SK-N-SH (cell line): Measurements from ENCODE around the gene SUN2. TPM values are rescaled to one million over a fixed set of nuclear protein-coding genes. Genes with fewer than 3 reads are reported as not detected.

Source experiments
- CTCF ChIA-PET: fragments of 300-600, 350-600 bp; formaldehyde crosslinking; extraction: SDS; loops from one replicate; lab custom pipeline; 2021; lab: Yijun Ruan, JAX
- POLR2A ChIA-PET: fragments of 350-600 bp; sonication (Branson Sonifier 250); formaldehyde crosslinking; extraction: SDS; loops from one replicate; lab custom pipeline; 2020; ENCODE audit warnings: antibody characterized with exemption, inconsistent platforms; lab: Yijun Ruan, JAX
- DNase-seq: peaks from one replicate; pipeline ENCODE4 v3.0.0; 2012
- H2AFZ ChIP-seq: fragments of 200-600 bp; sonication (generic); 2 replicates; pipeline ENCODE4 v1.8.1; 2016; ENCODE audit warnings: antibody characterized with exemption, mild to moderate bottlenecking, low read depth
- H3F3A ChIP-seq: fragments of 200-600 bp; sonication (generic); replicated peaks from 2 replicates; pipeline ENCODE3; 2016; ENCODE audit warnings: antibody characterized with exemption, mild to moderate bottlenecking; ENCODE audit not compliant: insufficient read depth
- H3K27ac ChIP-seq, 2 experiments: fragments of 200-500 bp in 1 of 2; fragments of 200-600 bp in 1 of 2; sonication (Bioruptor generic) in 1 of 2; sonication (generic), shearing (Covaris generic) in 1 of 2; 2 replicates each; pipeline versions ENCODE4 v1.5.1 to v1.6.1; 2014 to 2016; ENCODE audit warnings: low read depth in 2 of 2, inconsistent platforms in 1 of 2, low read length in 1 of 2, mild to moderate bottlenecking in 1 of 2, mixed read lengths in 1 of 2
- H3K27me3 ChIP-seq: fragments of 200-600 bp; sonication (generic), shearing (Covaris generic); 2 replicates; pipeline ENCODE4 v1.6.1; 2016; ENCODE audit warnings: mixed run types; ENCODE audit not compliant: insufficient read depth
- H3K36me3 ChIP-seq, 2 experiments: fragments of 200-500 bp in 1 of 2; fragments of 200-600 bp in 1 of 2; sonication (Bioruptor generic) in 1 of 2; sonication (generic) in 1 of 2; replicated peaks in 1 of 2; 2 replicates each; pipeline versions ENCODE3 to v1.5.1; 2014 to 2016; ENCODE audit warnings: low read length in 1 of 2, mild to moderate bottlenecking in 1 of 2; ENCODE audit not compliant: insufficient read depth in 2 of 2, control insufficient read depth in 1 of 2
- H3K4me1 ChIP-seq, 2 experiments: fragments of 200-500 bp in 1 of 2; fragments of 200-600 bp in 1 of 2; sonication (Bioruptor generic) in 1 of 2; sonication (generic), shearing (Covaris generic) in 1 of 2; 2 replicates each; pipeline versions ENCODE4 v1.5.1 to v1.6.1; 2014 to 2016; ENCODE audit warnings: low read depth in 1 of 2, low read length in 1 of 2, mixed run types in 1 of 2; ENCODE audit not compliant: insufficient read depth in 2 of 2, control insufficient read depth in 1 of 2
- H3K4me2 ChIP-seq: fragments of 200-600 bp; sonication (generic), shearing (Covaris generic); 2 replicates; pipeline ENCODE4 v1.6.1; 2017; ENCODE audit warnings: mixed run types
- H3K4me3 ChIP-seq, 2 experiments: fragments of 200-500 bp in 1 of 2; fragments of 200-600 bp in 1 of 2; sonication (Bioruptor generic) in 1 of 2; sonication (generic), shearing (Covaris generic) in 1 of 2; 2 replicates each; pipeline versions ENCODE4 v1.5.1 to v1.8.1; 2014 to 2016; ENCODE audit warnings: low read depth in 2 of 2, inconsistent platforms in 1 of 2, low read length in 1 of 2, mild to moderate bottlenecking in 1 of 2, mixed read lengths in 1 of 2, moderate library complexity in 1 of 2
- H3K79me2 ChIP-seq: fragments of 200-600 bp; sonication (generic); 2 replicates; pipeline ENCODE4 v1.8.1; 2017; ENCODE audit warnings: mild to moderate bottlenecking; ENCODE audit not compliant: insufficient read depth
- H3K9ac ChIP-seq: fragments of 200-600 bp; sonication (generic); 2 replicates; pipeline ENCODE4 v1.6.1; 2017; ENCODE audit warnings: mixed run types
- H3K9me2 ChIP-seq: fragments of 200-600 bp; sonication (generic); 2 replicates; pipeline ENCODE4 v1.6.1; 2017; ENCODE audit warnings: mixed run types
- H3K9me3 ChIP-seq: fragments of 200-600 bp; sonication (generic); 2 replicates; pipeline ENCODE4 v1.6.1; 2017; ENCODE audit warnings: mixed run types, mild to moderate bottlenecking, moderate library complexity
- H4K20me1 ChIP-seq: fragments of 200-600 bp; sonication (generic); 2 replicates; pipeline ENCODE4 v1.6.1; 2017; ENCODE audit warnings: mild to moderate bottlenecking, mixed run types; ENCODE audit not compliant: insufficient read depth
- CHD2 ChIP-seq: fragments of 150-350 bp; IDR thresholded peaks from 2 replicates; pipeline ENCODE4 v1.6.1; 2018; ENCODE audit warnings: low read length; ENCODE audit not compliant: partially characterized antibody
- ELF1 ChIP-seq: IDR thresholded peaks from 2 replicates; pipeline ENCODE4 v1.4.0; 2012
- EP300 ChIP-seq, 2 experiments: IDR thresholded peaks; 2 replicates each; pipeline versions ENCODE4 v1.4.0 to v1.6.1; 2012; ENCODE audit warnings: borderline replicate concordance in 1 of 2, low read depth in 1 of 2, low read length in 1 of 2
- EZH2phosphoT487 ChIP-seq: fragments of 200-600 bp; sonication (generic); IDR thresholded peaks from 2 replicates; pipeline ENCODE4 v1.6.1; 2017; ENCODE audit warnings: low read depth, mixed run types, mild to moderate bottlenecking, antibody characterized with exemption, moderate library complexity, borderline replicate concordance
- FOXJ3 ChIP-seq: sonication (generic); formaldehyde crosslinking; IDR thresholded peaks from 2 replicates; pipeline ENCODE4 v1.5.1; 2020; ENCODE audit warnings: mild to moderate bottlenecking, missing genetic modification reagents
- GABPA ChIP-seq: IDR thresholded peaks from 2 replicates; pipeline ENCODE4 v1.4.0; 2012; ENCODE audit warnings: low read depth, mild to moderate bottlenecking
- JUND ChIP-seq: IDR thresholded peaks from 2 replicates; pipeline ENCODE4 v1.4.0; 2012
- POLR2AphosphoS5 ChIP-seq: IDR thresholded peaks from 2 replicates; pipeline ENCODE4 v1.6.1; 2012; ENCODE audit warnings: low read depth, low read length
- RFX5 ChIP-seq: IDR thresholded peaks from 2 replicates; pipeline ENCODE4 v1.6.1; 2012; ENCODE audit warnings: mild to moderate bottlenecking, improper control_type of control experiment, low read length
- RXRA ChIP-seq: IDR thresholded peaks from 2 replicates; pipeline ENCODE4 v1.4.0; 2012; ENCODE audit warnings: low read depth, mild to moderate bottlenecking, borderline replicate concordance
- SMC3 ChIP-seq: IDR thresholded peaks from 2 replicates; pipeline ENCODE4 v1.6.1; 2012; ENCODE audit warnings: low read depth, low read length, improper control_type of control experiment
- TCF12 ChIP-seq: IDR thresholded peaks from 2 replicates; pipeline ENCODE4 v1.4.0; 2012
- USF2 ChIP-seq: fragments of 150-350 bp; IDR thresholded peaks from 2 replicates; pipeline ENCODE4 v1.6.1; 2017; ENCODE audit warnings: antibody characterized with exemption, low read length, low read depth, borderline replicate concordance
- YY1 ChIP-seq: IDR thresholded peaks from 2 replicates; pipeline ENCODE4 v1.4.0; 2012; ENCODE audit warnings: low read depth, mild to moderate bottlenecking
- ZBTB33 ChIP-seq: IDR thresholded peaks from 2 replicates; pipeline ENCODE4 v1.4.0; 2012; ENCODE audit warnings: low read depth, borderline replicate concordance
- WGBS: methylation state at CpG from one replicate; pipeline ENCODE4 v1.1.6; 2017; ENCODE audit warnings: low lambda C conversion rate; 5-methylcytosine and 5-hydroxymethylcytosine counted together
- polyA plus RNA-seq, 3 experiments: library from polyadenylated mRNA; depleted of rRNA; stranded (reverse); fragments of >200 nt; gene quantifications; 2 replicates each; pipeline ENCODE4 v1.2.3, GENCODE V29; 2012
- TF ChIP-seq, protein P1 (sequence below): fragments of 200-600 bp; sonication (generic); IDR thresholded peaks from 2 replicates; pipeline ENCODE4 v1.6.1; 2017; ENCODE audit warnings: antibody characterized with exemption, mild to moderate bottlenecking, moderate library complexity
- TF ChIP-seq, protein P2 (sequence below): fragments of 150-350 bp; IDR thresholded peaks from 2 replicates; pipeline ENCODE4 v1.6.1; 2016; ENCODE audit warnings: mild to moderate bottlenecking, low read depth, low read length
- TF ChIP-seq, protein P3 (sequence below): IDR thresholded peaks from 2 replicates; pipeline ENCODE4 v1.6.1; 2012; ENCODE audit warnings: mild to moderate bottlenecking, low read depth, low read length, moderate library complexity

The SUN2 gene
- polyA plus RNA-seq, 1 of the 3 experiments (the other 2 are of a cell fraction), result 10.2 TPM

- Histone ChIP-seq H3K4me2 (no peak overlapping the region), H3K36me3 (no peaks in the 10 kb centered on the region), H3K27me3 (no peaks in the 10 kb centered on the region), H3K4me3 (no peak overlapping the region), H3K27ac (no peak overlapping the region), H3K79me2 (no peaks in the 10 kb centered on the region), H3F3A (no peaks in the 10 kb centered on the region), H2AFZ (no peak overlapping the region), H3K9ac (no peak overlapping the region), H3K4me1 (peaks cover 0 to 3% of the 10 kb centered on the region in 2 experiments; a peak in 1 of 4 replicates), H3K9me3 (no peaks in the 10 kb centered on the region), H4K20me1 (no peaks in the 10 kb centered on the region), H3K9me2 (no peaks in the 10 kb centered on the region)
- CTCF ChIA-PET, result interaction anchor here (0.9 to 4.1 kb wide), 7 partner anchors 10 to 355 kb away, joined by 3 to 47 read pairs (median 5); partner anchors contain the start of gene NPTXR
- TF ChIP-seq RXRA (no peak), EZH2phosphoT487 (no peak), RFX5 (no peak), FOXJ3 (CRISPR knock-in tag) (no peak), TCF12 (no peak), JUND (no peak), SMC3 (no peak), POLR2AphosphoS5 (no peak), CHD2 (no peak)
- TF ChIP-seq, protein P1, sequence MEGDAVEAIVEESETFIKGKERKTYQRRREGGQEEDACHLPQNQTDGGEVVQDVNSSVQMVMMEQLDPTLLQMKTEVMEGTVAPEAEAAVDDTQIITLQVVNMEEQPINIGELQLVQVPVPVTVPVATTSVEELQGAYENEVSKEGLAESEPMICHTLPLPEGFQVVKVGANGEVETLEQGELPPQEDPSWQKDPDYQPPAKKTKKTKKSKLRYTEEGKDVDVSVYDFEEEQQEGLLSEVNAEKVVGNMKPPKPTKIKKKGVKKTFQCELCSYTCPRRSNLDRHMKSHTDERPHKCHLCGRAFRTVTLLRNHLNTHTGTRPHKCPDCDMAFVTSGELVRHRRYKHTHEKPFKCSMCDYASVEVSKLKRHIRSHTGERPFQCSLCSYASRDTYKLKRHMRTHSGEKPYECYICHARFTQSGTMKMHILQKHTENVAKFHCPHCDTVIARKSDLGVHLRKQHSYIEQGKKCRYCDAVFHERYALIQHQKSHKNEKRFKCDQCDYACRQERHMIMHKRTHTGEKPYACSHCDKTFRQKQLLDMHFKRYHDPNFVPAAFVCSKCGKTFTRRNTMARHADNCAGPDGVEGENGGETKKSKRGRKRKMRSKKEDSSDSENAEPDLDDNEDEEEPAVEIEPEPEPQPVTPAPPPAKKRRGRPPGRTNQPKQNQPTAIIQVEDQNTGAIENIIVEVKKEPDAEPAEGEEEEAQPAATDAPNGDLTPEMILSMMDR, result no peak
- DNase-seq, result no peak
- POLR2A ChIA-PET, result no interaction called here
- no CpG with 5 or more reads among the region's 9 CpGs for WGBS
Observed at GRCh38 chr22:38767313-38767712, 11.5 kb upstream of the SUN2 start.

GRCh38 chr22:38766076-38766777, 10.4 kb upstream of the SUN2 start:
- no peak overlapping the region for H3K27ac ChIP-seq
- H2AFZ ChIP-seq, result no peak overlapping the region
- no peaks in the 10 kb centered on the region for H3K36me3 ChIP-seq
- ChIA-PET CTCF (interaction anchor here (0.6 to 1.6 kb wide), 21 partner anchors 10 to 369 kb away, joined by 3 to 10 read pairs (median 3); partner anchors contain the start of gene SUN2), POLR2A (no interaction called here)
- H3F3A ChIP-seq, result no peaks in the 10 kb centered on the region
- no peaks in the 10 kb centered on the region for H3K27me3 ChIP-seq
- H3K79me2 ChIP-seq, result no peaks in the 10 kb centered on the region
- WGBS, result 67% methylated on average over 4 of the region's 14 CpGs
- H4K20me1 ChIP-seq, result no peaks in the 10 kb centered on the region
- no peaks in the 10 kb centered on the region for H3K9me3 ChIP-seq
- H3K4me3 ChIP-seq, result no peak overlapping the region; a peak in 1 of 4 replicates
- H3K4me1 ChIP-seq, result peaks cover 0 to 3% of the 10 kb centered on the region in 2 experiments; a peak in 1 of 4 replicates
- no peak overlapping the region for H3K4me2 ChIP-seq
- peak; percentile 77 for DNase-seq
- no peaks in the 10 kb centered on the region for H3K9me2 ChIP-seq
- no peak overlapping the region for H3K9ac ChIP-seq
- TF ChIP-seq ELF1, result no peak
- TF ChIP-seq YY1, result no peak
- TF ChIP-seq USF2, result no peak
- no peak for TF ChIP-seq EP300 (IDR thresholded peaks at IDR 0.05; ENCODE audit: borderline replicate concordance in 1 of 2, low read depth in 1 of 2, low read length in 1 of 2)
- TF ChIP-seq, protein P2, sequence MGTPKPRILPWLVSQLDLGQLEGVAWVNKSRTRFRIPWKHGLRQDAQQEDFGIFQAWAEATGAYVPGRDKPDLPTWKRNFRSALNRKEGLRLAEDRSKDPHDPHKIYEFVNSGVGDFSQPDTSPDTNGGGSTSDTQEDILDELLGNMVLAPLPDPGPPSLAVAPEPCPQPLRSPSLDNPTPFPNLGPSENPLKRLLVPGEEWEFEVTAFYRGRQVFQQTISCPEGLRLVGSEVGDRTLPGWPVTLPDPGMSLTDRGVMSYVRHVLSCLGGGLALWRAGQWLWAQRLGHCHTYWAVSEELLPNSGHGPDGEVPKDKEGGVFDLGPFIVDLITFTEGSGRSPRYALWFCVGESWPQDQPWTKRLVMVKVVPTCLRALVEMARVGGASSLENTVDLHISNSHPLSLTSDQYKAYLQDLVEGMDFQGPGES, result no peak
- TF ChIP-seq GABPA, result no peak
- no peak for TF ChIP-seq ZBTB33
- TF ChIP-seq, protein P3, sequence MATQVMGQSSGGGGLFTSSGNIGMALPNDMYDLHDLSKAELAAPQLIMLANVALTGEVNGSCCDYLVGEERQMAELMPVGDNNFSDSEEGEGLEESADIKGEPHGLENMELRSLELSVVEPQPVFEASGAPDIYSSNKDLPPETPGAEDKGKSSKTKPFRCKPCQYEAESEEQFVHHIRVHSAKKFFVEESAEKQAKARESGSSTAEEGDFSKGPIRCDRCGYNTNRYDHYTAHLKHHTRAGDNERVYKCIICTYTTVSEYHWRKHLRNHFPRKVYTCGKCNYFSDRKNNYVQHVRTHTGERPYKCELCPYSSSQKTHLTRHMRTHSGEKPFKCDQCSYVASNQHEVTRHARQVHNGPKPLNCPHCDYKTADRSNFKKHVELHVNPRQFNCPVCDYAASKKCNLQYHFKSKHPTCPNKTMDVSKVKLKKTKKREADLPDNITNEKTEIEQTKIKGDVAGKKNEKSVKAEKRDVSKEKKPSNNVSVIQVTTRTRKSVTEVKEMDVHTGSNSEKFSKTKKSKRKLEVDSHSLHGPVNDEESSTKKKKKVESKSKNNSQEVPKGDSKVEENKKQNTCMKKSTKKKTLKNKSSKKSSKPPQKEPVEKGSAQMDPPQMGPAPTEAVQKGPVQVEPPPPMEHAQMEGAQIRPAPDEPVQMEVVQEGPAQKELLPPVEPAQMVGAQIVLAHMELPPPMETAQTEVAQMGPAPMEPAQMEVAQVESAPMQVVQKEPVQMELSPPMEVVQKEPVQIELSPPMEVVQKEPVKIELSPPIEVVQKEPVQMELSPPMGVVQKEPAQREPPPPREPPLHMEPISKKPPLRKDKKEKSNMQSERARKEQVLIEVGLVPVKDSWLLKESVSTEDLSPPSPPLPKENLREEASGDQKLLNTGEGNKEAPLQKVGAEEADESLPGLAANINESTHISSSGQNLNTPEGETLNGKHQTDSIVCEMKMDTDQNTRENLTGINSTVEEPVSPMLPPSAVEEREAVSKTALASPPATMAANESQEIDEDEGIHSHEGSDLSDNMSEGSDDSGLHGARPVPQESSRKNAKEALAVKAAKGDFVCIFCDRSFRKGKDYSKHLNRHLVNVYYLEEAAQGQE, result no peak
